Retina (tissue), 1 donor: ENCODE measurements around the gene DXO.
A peak's percentile ranks its signal among the peaks of the same experiment; 100 is the strongest.
"Not testable (repeated sequence)": the region's sequence is repeated elsewhere in the genome, so short reads cannot be mapped to it uniquely, and the experiment has no call there.

ENCODE experiments used
- DNase-seq: peaks from one replicate; pipeline ENCODE4 v3.0.0-alpha.2; 2016

DXO gene

DNA sequence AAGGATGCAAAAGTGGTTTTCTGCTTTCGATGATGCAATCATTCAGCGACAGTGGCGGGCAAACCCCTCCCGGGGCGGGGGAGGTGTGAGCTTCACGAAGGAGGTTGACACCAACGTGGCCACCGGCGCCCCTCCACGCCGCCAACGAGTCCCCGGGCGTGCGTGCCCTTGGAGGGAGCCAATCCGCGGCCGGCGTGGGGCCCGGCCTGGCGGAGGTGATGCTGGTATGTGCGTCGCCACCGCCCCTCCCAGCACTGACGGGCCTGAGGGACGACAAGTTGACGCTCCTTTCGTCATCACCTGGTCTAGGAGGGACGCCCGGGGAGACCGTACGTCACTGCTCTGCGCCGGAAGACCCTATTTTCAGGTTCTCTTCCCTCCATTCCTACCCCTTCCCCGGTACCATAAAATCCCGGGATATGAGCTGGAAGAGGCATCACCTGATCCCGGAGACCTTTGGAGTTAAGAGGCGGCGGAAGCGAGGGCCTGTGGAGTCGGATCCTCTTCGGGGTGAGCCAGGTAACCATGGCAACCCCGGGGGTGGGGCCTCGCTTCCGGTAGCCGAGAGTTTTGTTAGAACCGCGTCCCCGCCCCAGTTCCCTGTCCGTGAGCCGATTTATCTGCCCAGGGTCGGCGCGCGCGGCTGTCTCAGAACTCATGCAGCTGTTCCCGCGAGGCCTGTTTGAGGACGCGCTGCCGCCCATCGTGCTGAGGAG is at the start of gene DXO:
Gene DXO, minus strand, starts transcription at position 146 of the 716 bp plus-strand sequence. CDS start 463 bp downstream, outside the sequence.
- peak; percentile 100 for DNase-seq

DNA sequence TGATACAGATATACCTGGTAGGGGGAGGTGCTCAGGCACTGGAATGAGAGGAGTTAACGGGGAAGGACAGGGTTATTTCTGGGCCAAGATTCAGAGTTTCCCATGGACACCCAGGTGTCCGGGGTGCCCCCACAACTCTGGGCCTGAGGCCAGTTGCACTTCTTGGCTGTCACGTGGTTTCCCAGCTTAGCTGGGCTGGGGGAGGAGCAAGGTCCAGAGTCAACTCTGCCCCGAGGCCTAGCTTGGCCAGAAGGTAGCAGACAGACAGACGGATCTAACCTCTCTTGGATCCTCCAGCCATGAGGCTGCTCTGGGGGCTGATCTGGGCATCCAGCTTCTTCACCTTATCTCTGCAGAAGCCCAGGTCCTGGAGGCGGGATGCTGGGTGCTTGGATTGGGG is 42.6 kb upstream of the DXO start, which contains the start of gene C4B:
Gene C4B, plus strand, starts transcription at position 249 of the 400 bp plus-strand sequence. Its CDS starts 51 bp downstream, at position 300.
- not testable (repeated sequence) for DNase-seq

DNA sequence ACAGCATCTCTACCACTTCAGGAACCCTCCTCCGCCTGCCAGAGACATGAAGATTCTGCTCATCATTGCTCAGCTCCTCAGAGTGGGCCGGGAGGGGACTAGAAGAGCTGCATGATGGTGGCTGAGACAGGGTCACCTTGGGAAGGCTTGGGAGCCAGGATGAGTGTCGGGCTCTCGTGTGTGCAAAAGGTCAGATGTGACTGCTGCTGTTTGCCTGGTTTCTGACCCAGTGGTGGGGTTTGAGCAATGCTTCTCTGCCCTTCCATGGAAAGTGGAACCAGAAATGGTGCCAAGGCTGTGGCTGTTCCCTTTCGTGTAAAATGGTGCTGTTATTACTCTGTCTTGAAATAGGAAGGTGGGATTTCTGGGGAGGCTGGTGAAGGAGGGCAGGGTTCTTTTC is 41.8 kb upstream of the DXO start:
- DNase-seq, result not testable (repeated sequence)

DNA sequence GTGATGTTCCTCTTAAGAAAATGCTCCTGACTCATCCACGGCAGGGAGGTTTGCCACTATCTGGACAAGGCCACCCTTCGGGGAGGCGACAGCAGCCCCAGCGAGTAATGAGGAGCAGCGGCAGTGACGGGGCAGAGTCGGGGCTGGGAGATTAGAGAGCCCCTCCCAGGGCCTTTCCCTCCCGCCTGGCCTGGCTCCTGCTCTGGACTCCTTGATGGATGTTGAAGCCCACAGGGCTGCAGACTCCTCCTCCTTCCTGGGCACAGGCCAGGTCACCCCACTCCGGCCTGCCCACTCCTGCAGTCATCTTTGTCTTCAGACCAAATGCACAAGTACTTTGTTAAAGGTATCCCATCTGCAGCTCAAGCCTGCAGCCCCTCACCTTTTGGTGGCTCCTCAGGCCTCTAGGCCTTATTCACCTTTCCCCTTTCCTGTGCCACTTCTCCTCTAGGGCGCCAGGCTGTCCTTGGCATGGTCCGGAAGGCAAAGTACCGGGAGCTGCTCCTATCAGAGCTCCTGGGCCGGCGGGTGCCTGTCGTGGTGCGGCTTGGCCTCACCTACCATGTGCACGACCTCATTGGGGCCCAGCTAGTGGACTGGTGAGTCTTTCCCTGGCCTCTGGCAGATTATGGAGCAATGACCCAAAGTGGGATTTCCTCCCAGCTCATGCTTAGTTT is 41.1 kb upstream of the DXO start:
- DNase-seq, result not testable (repeated sequence)

DNA sequence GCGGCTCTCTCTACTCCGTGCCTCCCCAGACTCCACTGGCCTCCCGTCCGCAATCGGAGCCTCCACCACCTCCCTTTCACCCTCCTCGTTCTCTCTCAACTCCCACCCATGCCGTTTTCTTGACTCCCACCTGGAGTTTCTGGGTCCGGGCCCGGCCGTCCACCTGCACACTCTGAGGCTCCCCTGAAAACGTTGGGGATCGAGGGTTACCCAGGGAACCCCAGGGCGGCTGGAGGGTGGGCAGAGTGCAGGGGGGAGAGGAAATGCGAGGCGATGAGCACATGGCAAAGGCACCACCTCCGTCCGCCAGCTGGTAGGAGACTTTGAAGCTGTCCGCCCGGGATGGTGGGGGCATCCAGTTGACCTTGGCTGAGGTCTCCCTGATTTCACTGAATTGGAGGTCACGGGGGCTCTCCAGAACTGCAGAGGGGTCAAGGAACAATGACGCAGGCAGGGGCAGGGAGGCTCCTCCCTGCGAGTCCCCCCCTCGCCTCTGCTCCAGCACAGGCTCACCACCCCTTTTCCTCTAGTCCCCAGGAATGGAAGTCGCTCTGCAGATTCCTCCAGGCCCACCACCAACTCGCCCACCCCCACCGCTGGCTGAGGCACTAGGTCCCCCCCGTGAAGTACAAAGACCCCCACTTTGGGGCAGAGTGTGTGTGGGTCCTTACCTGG is 39.1 kb upstream of the DXO start:
- DNase-seq, result not testable (repeated sequence)

DNA sequence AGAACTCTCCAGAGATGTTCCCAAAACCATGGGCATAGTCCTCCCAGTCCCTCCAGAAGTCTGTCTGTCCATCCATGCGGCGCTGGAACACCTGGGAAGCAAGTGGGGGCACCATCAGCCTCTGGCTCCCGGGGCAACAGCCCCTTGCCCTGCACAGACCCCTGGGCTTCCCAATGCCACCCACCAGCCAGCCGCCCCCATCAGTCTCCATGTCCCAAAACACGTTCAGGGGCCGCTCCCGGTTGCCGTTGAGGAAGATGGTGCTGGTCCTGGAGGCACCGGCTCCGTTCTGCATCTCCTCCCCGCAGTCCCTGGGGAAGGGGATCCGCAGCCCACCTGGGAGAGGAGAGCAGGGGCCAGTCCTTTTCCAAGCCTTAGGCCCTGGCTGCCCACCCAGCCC is 37.6 kb upstream of the DXO start:
- DNase-seq, result not testable (repeated sequence)

DNA sequence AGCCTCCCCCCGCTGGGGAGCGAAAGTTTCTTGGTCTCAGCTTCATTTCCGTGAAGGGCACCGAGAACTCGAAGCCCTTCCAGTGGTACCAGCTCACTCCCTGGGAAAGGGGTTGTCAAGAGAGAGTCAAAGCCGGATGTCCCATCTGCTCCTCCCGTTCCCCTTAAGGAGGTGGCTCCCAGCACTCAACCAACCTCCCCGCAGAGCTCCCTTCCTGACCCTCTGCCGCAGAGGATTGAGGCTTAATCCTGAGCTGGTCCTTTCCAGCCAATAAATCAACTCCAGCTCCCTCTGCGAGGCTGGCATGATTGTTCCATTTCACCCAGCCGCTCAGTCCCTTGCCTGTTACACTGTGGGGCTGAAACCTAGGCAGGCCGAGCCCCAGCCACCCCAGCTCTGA is 36.7 kb upstream of the DXO start:
- not testable (repeated sequence) for DNase-seq

DNA sequence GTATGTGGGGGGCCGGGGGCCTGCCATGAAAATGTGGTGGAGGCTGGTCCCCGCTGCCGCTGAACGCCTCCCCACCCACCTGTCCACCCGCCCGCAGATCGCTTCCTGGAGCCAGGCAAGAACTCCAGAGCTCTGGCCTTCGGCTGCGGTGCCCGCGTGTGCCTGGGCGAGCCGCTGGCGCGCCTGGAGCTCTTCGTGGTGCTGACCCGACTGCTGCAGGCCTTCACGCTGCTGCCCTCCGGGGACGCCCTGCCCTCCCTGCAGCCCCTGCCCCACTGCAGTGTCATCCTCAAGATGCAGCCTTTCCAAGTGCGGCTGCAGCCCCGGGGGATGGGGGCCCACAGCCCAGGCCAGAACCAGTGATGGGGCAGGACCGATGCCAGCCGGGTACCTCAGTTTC is 36.1 kb upstream of the DXO start:
- DNase-seq, result not testable (repeated sequence)

DNA sequence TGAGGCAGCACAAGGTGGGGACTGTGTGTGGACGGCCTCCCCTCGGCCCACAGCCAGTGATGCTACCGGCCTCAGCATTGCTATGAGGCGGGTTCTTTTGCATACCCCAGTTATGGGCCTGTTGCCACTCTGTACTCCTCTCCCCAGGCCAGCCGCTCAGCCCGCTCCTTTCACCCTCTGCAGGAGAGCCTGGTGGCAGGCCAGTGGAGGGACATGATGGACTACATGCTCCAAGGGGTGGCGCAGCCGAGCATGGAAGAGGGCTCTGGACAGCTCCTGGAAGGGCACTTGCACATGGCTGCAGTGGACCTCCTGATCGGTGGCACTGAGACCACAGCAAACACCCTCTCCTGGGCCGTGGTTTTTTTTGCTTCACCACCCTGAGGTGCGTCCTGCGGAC is 35.1 kb upstream of the DXO start:
- DNase-seq, result not testable (repeated sequence)

DNA sequence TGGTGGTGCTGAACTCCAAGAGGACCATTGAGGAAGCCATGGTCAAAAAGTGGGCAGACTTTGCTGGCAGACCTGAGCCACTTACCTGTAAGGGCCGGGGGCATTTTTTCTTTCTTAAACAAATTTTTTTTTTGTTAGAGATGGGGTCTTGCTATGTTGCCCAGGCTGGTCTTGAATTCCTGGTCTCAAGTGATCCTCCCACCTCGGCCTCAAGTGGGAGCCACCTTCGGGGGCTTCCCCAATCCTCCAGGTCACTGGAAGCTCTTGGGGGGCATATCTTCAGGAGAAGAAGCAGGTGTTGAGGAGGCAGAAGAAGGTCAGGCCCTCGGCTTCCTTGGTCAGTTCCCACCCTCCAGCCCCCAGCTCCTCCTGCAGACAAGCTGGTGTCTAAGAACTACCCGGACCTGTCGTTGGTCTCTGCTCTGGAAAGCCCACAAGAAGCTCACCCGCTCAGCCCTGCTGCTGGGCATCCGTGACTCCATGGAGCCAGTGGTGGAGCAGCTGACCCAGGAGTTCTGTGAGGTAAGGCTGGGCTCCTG is 34.1 kb upstream of the DXO start:
- not testable (repeated sequence) for DNase-seq

DNA sequence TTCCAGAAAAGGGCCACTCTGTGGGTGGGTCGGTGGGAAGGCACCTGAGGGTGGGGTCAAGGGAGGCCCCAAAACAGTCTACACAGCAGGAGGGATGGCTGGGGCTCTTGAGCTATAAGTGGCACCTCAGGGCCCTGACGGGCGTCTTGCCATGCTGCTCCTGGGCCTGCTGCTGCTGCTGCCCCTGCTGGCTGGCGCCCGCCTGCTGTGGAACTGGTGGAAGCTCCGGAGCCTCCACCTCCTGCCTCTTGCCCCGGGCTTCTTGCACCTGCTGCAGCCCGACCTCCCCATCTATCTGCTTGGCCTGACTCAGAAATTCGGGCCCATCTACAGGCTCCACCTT is 33.6 kb upstream of the DXO start:
- not testable (repeated sequence) for DNase-seq

DNA sequence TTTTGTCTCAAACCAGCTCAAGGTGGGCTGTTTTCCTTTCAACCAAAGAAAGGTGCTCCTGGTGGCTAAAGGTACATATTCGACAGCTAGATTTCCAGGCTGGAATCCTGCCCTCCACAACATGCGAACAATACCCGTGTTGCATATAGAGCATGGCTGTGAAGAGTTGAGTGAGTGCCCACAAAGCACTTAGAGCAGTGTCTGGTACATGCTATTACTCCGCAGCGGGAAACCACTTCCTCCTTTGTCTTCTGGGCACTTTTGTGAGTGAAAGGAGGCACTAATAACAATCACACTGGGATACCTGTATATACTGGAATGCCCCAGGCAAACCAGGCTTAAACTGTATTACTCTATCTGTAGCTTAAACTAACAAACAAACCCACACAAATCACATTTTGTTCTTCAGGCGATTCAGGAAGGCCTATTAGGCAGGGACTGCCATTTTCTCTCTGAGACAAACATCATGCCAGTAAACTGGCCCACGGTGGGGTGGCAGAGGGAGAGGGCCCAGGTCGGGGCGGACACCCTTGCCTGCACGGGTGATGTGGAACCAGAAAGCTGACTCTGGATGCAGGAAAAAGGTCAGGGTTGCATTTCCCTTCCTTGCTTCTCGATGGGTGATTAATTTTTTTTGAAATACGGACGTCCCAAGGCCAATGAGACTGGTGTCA is 33.1 kb upstream of the DXO start:
- not testable (repeated sequence) for DNase-seq

DNA sequence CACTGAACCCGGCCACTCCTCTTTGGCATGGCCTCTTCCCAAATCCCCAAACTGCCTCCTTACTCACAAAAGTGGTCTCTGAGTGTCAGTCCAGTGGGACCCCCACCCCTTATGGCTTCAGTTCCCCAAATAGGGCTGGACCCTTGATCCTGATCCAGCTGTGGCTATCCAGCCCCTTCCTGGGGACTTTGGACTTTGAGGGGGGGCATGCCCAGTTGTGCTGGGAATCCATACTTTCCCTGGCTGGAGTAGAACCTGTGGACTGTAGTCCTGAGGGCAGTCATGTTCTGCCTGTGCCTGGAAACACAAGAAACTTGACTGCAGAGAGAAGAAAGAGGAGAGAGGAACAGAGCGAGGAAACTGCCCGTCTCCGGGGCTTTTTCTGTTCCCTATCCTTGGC is 32.5 kb upstream of the DXO start:
- not testable (repeated sequence) for DNase-seq

DNA sequence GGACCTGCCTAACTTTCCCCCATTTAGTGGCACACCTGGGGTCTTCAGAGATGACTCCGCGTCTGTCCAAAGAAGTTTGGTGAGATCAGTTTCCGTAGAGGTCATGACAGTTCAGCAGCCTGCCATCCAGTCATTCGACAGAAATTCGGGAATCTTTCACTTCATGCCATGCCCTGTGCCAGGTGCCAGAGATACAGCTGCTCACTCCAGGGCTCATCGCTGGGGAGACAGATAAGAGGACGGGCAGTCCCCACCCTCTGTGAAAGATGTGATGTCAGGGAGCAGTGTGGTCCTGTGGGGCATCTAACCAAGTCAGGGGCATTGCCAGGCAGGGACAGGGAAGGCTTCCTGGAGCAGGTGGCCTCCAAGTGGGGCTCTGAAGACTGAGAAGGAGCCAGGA is 31.4 kb upstream of the DXO start:
- DNase-seq, result not testable (repeated sequence)

DNA sequence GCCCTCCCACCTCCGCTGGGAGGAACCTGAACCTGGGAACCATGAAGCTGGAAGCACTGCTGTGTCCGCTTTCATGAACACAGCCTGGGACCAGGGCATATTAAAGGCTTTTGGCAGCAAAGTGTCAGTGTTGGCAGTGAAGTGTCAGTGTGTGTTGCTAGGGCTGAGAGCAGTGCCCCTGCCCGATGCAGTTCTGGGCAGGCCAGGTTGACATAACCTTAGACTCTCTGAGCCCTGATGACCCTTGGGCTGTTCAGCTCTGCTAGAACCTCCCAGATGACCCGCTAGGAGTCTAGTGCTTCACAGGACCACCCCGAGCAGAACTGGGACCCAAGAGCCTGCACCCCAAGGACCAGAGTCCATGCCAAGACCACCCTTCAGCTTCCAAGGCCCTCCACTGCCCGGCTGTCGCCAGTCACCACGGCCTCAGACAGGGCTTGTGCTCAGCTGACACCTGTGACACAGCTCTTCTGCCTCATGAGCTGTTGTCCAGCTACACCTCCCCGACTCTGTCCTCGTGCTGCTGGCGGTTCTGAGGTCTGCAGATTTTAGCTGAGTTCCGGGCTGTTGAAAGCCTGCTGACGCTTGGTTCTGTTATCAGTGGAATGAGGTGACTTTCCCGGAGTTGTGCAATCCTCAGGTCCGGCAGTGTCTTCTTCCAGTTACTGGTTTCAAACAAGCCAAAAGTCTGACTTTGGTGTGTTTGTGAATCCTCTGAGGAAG is 30.8 kb upstream of the DXO start:
- not testable (repeated sequence) for DNase-seq

DNA sequence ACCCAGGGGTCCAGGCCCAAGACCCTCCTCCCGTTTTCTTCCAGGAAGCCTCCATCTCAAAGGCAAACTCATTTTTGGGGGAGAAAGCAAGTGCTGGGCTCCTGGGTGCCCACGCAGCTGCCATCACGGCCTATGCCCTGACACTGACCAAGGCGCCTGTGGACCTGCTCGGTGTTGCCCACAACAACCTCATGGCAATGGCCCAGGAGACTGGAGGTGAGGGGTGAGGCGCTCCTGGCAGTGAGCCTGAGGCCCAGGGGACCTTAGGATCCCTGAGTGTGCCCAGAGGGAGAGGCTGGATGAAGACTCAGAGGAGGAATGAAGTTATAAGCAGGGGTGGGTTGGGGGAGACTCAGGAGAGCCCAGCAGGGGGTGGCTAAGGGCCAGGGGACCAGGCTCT is 24.4 kb upstream of the DXO start:
- DNase-seq, result not testable (repeated sequence)

DNA sequence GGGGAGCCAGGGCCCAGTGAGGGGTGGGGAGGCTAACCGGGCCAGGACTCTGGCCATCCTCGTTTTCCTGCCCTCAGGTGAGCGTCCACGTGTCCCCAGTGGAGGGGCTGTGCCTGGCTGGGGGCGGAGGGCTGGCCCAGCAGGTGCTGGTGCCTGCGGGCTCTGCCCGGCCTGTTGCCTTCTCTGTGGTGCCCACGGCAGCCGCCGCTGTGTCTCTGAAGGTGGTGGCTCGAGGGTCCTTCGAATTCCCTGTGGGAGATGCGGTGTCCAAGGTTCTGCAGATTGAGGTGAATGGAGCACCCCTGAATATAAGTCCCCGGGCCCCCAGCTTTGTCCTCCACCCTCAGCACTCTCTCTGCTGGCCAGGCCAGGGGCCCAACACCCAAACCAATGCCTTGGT is 22.5 kb upstream of the DXO start:
- DNase-seq, result not testable (repeated sequence)

DNA sequence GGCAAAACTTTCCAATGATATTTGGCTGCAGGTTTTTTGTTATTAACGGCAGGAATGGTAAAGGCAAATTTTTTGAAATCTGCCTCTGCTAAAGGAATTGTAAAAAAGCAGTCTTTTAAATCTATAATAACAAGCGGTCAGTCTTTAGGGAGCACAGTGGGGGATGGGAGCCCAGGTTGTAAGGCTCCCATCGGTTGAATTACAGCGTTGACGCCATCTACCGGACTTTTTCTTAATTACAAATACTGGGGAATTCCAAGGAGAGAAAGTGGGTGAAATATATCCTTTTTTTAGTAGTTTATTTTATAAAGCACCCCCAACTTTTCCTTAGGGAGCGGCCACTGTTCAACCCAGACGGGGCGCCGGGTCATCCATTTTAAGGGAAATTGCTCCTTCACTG is 17.4 kb upstream of the DXO start:
- not testable (repeated sequence) for DNase-seq

DNA sequence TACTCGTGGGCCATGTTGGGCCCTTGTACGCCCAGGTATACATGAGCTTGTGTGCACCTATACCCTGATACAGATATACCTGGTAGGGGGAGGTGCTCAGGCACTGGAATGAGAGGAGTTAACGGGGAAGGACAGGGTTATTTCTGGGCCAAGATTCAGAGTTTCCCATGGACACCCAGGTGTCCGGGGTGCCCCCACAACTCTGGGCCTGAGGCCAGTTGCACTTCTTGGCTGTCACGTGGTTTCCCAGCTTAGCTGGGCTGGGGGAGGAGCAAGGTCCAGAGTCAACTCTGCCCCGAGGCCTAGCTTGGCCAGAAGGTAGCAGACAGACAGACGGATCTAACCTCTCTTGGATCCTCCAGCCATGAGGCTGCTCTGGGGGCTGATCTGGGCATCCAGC is 9.8 kb upstream of the DXO start, which contains the start of gene C4A:
Gene C4A, plus strand, starts transcription at position 314 of the 400 bp plus-strand sequence. Its CDS starts 51 bp downstream, at position 365.
- not testable (repeated sequence) for DNase-seq

DNA sequence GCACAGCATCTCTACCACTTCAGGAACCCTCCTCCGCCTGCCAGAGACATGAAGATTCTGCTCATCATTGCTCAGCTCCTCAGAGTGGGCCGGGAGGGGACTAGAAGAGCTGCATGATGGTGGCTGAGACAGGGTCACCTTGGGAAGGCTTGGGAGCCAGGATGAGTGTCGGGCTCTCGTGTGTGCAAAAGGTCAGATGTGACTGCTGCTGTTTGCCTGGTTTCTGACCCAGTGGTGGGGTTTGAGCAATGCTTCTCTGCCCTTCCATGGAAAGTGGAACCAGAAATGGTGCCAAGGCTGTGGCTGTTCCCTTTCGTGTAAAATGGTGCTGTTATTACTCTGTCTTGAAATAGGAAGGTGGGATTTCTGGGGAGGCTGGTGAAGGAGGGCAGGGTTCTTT is 9.1 kb upstream of the DXO start:
- DNase-seq, result not testable (repeated sequence)

DNA sequence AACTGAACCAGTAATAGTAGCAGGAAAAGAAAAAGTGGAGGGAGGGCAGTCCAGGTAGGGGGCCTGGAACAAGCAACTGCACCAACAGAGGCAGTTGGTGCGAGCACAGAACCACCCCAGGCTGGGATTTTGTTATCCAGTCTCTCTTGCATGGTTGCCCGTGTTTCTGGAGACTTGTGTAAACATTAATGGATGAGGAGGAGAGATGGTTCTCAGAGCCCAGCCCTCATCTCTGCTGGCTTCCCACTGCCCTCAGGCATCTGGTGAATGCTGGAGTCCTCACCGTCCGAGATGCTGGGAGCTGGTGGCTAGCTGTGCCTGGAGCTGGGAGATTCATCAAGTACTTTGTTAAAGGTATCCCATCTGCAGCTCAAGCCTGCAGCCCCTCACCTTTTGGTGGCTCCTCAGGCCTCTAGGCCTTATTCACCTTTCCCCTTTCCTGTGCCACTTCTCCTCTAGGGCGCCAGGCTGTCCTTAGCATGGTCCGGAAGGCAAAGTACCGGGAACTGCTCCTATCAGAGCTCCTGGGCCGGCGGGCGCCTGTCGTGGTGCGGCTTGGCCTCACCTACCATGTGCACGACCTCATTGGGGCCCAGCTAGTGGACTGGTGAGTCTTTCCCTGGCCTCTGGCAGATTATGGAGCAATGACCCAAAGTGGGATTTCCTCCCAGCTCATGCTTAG is 8.4 kb upstream of the DXO start:
- not testable (repeated sequence) for DNase-seq
